Measurements from ENCODE around the gene MRPL49. TPM values are rescaled to one million over a fixed set of nuclear protein-coding genes. Genes with fewer than 3 reads are reported as not detected.

The MRPL49 gene
- total RNA-seq, 4 donors from 2014 or later: 68.1 to 76.2 (median 72.0) TPM

DNA sequence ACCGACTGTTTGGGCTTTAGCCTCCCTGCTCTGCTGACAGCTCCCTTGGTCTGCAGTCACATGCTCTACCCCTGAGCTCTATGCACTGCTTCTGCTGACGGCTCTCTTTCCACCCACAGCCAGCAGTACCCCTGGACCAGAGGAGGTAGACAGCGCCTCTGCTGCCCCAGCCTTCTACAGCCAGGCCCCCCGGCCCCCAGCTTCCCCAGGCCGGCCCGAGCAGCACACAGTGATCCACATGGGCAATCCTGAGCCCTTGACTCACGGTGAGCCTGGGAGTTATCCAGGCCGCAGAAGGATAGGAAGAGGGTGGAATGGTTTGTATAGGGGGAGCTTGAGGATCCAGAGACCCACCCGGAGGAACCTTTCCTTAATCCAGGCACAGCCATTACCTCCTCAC lies 35.3 kb upstream of the MRPL49 start:
- WGBS, 2 donors: 75 to 86% methylated on average over 1 to 3 of the region's 9 CpGs
- Histone ChIP-seq H3K4me1 (peaks cover 11 to 30% (median 14%) of the 10 kb centered on the region in 3 donors), H3K9me3 (no peaks in the 10 kb centered on the region), H3K4me3 (no peak overlapping the region), H3K27ac (no peak overlapping the region), H3K27me3 (no peaks in the 10 kb centered on the region), H3K36me3 (peaks cover 7 to 51% (median 29%) of the 10 kb centered on the region in 3 donors)
- no peak for DNase-seq
- TF ChIP-seq CTCF (IDR thresholded peaks at IDR 0.05) (no peak), POLR2A (IDR thresholded peaks at IDR 0.05) (no peak)
- intact Hi-C loops (cut with DNase I): no loop called here

GRCh38 chr11:65087216-65087615 lies 34.9 kb upstream of the MRPL49 start:
- WGBS, 2 donors: 85 to 95% methylated on average over 6 to 11 of the region's 11 CpGs
- H3K4me1 ChIP-seq: peaks cover 11 to 30% (median 14%) of the 10 kb centered on the region in 3 donors
- H3K4me3 ChIP-seq: no peak overlapping the region
- H3K9me3 ChIP-seq: no peaks in the 10 kb centered on the region
- H3K36me3 ChIP-seq: peaks cover 7 to 51% (median 29%) of the 10 kb centered on the region in 3 donors
- no peaks in the 10 kb centered on the region for H3K27me3 ChIP-seq
- TF ChIP-seq CTCF (IDR thresholded peaks at IDR 0.05) (no peak), POLR2A (IDR thresholded peaks at IDR 0.05) (no peak)
- intact Hi-C loops (cut with DNase I): no loop called here
- no peak overlapping the region for H3K27ac ChIP-seq
- no peak for DNase-seq

GRCh38 chr11:65087827-65088226 lies 34.3 kb upstream of the MRPL49 start:
- no peak for TF ChIP-seq CTCF (IDR thresholded peaks at IDR 0.05)
- H3K27me3 ChIP-seq: no peaks in the 10 kb centered on the region
- H3K9me3 ChIP-seq: no peaks in the 10 kb centered on the region
- H3K36me3 ChIP-seq: peaks cover 7 to 51% (median 29%) of the 10 kb centered on the region in 3 donors
- 100% methylated on average over 1 of the region's 15 CpGs for WGBS, 2 donors
- H3K4me3 ChIP-seq: no peak overlapping the region
- no peak for DNase-seq
- no peak overlapping the region for H3K27ac ChIP-seq
- H3K4me1 ChIP-seq: peaks cover 11 to 27% (median 14%) of the 10 kb centered on the region in 3 donors
- intact Hi-C loops (cut with DNase I): no loop called here

GRCh38 chr11:65089621-65090020 lies 32.5 kb upstream of the MRPL49 start:
- 91 to 96% methylated on average over 3 to 4 of the region's 4 CpGs for WGBS, 2 donors
- H3K27me3 ChIP-seq: no peaks in the 10 kb centered on the region
- TF ChIP-seq CTCF (IDR thresholded peaks at IDR 0.05) (no peak), POLR2A (IDR thresholded peaks at IDR 0.05) (no peak)
- no peaks in the 10 kb centered on the region for H3K9me3 ChIP-seq
- no peak overlapping the region for H3K27ac ChIP-seq
- no peak for DNase-seq
- H3K4me3 ChIP-seq: no peak overlapping the region
- intact Hi-C loops (cut with DNase I): no loop called here
- H3K36me3 ChIP-seq: peaks cover 7 to 51% (median 29%) of the 10 kb centered on the region in 3 donors
- H3K4me1 ChIP-seq: peaks cover 6 to 13% (median 6%) of the 10 kb centered on the region in 3 donors

- Histone ChIP-seq H3K9me3 (no peaks in the 10 kb centered on the region), H3K4me3 (no peak overlapping the region), H3K36me3 (peaks cover 7 to 43% (median 26%) of the 10 kb centered on the region in 3 donors), H3K27me3 (no peaks in the 10 kb centered on the region), H3K27ac (no peak overlapping the region), H3K4me1 (peaks cover 1 to 6% (median 1%) of the 10 kb centered on the region in 3 donors)
- 92 to 94% methylated on average over 4 of the region's 4 CpGs for WGBS, 2 donors
- no peak for DNase-seq
- no peak for TF ChIP-seq POLR2A (IDR thresholded peaks at IDR 0.05)
- no peak for TF ChIP-seq CTCF (IDR thresholded peaks at IDR 0.05)
- intact Hi-C loops (cut with DNase I): no loop called here
These were observed 31.5 kb upstream of the MRPL49 start for GRCh38 chr11:65090628-65091027.
